T47D (cell line): ENCODE measurements around the gene RPS26.
"Not testable (repeated sequence)": the region's sequence is repeated elsewhere in the genome, so short reads cannot be mapped to it uniquely, and the experiment has no call there.

Experiments used
- DNase-seq, 2 experiments: peaks; one replicate each; pipeline versions ENCODE4 v3.0.0 to v3.0.0-alpha.2; 2011 to 2012; ENCODE audit warnings: low read depth in 1 of 2, low spot score in 1 of 2
- JUND ChIP-seq: IDR thresholded peaks from 2 replicates; pipeline ENCODE4 v1.6.1; 2012; ENCODE audit warnings: low read depth
- in situ Hi-C: cut with HindIII; loops from 2 replicates; pipeline ENCODE4 v1.10.0; 2016; ENCODE audit warnings: low sequenced_read_pairs, low pct_unique_long_range_greater_than_20kb

Gene RPS26

DNA sequence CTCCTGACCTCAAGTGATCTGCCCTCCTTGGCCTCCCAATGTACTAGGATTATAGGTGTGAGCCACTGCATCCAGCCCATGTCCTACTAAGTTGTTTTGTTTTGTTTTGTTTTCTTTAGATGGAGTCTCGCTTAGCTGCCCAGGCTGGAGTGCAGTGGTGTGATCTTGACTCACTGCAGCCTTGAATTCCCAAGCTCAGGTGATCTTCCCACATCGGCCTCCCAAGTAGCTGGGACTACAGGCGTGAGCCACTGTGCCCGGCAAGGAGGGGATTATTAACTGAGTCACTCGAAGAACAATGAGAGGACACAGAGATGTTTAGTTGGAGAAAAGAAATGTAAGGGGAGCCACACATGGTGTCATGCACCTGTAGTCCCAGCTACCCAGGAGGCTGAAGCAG lies 20.3 kb downstream of the RPS26 start:
- no peak for TF ChIP-seq JUND
- in situ Hi-C loops, result no loop called here
- DNase-seq, result no peak

DNA sequence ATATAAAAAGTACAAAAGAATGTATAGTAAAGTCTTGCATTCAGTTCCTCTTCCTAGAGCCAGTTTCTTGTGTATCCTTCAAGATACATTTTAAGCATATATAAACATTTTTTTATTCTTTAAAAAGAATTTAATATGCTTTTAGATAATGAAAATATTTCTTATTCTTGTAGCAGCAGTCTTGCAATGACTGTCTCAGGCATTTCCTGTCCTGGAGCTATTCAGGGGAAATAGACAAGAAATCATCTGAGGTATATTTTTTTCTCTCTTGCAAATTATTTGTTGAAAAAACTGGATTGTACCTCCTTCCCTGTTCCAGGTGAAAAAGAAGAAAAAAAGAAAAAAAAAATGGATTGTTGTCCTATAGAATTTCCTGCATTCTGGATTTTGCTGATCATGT lies 21.3 kb downstream of the RPS26 start:
- in situ Hi-C loops, result no loop called here
- no peak for TF ChIP-seq JUND
- no peak for DNase-seq

DNA sequence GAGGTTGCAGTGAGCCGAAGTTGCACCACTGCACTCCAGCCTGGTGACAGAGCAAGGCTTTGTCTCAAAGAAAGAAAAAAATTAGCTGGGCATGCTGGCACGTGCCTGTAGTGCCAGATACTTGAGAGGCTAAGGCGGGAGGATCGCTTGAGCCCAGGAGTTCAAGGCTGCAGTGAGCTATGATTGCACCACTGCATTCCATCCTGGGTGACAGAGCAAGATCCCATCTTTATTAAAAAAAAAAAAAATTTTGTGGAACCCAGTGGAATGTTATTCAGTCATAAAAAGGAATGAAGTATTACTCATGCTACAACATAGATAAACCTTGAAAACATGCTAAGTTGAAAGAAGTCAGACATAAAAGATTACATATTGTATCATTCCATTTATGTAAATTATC lies 29.9 kb downstream of the RPS26 start:
- TF ChIP-seq JUND, result no peak
- DNase-seq, result no peak
- in situ Hi-C loops, result no loop called here

DNA sequence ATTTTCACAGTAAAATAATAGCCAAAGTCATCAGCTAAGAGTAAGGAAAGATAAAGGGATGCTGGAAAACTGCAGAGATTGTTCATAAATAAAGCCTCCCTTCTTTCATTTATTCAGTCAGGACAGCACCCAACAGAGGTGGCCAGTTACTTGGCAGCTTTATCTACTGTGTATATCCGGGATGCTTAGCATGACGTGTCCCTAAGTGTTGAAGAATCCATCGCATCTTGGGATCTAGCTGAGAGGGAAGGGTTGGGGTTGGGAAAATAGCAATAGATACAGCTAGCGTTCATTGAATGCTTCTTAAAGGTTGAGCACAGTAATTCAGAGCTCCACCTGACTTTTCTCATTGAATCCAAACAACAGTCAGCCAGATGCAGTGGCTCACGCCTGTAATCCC lies 32.7 kb downstream of the RPS26 start:
- in situ Hi-C loops, result no loop called here
- no peak for TF ChIP-seq JUND
- no peak for DNase-seq

DNA sequence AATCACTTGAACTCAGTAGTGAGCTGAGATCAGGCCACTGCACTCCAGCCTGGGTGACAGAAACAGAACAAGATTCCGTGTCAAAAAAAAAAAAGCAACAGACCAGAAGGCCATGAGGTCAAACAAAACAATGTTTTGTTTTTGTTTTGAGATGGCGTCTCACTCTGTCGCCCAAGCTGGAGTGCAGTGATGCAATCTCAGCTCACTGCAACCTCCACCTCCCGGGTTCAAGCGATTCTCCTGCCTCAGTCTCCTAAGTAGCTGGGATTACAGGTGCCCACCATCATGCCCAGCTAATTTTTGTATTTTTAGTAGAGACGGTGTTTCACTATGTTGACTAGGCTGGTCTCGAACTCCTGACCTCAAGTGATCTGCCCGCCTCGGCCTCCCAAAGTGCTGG lies 36.2 kb downstream of the RPS26 start:
- DNase-seq, in situ Hi-C loops: not testable (repeated sequence)

DNA sequence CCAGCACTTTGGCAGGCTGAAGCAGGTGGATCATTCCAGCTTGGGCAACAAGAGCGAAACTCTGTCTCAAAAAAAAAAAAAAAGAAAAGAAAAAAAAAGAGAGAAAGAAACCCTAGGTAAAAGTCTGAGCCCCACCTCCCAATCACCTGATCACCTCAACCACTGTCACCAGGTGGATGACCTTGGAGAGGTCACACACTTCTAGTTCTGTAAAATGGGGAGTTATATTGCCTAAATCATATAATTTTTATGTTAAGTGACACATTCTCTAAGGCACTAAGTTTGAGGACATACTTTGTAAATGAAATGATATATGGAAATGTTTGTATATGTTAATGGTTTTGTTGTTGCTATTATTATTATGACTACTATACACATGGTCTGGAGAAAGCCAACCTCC lies 36.7 kb downstream of the RPS26 start:
- DNase-seq, result no peak
- in situ Hi-C loops, result no loop called here
- no peak for TF ChIP-seq JUND

DNA sequence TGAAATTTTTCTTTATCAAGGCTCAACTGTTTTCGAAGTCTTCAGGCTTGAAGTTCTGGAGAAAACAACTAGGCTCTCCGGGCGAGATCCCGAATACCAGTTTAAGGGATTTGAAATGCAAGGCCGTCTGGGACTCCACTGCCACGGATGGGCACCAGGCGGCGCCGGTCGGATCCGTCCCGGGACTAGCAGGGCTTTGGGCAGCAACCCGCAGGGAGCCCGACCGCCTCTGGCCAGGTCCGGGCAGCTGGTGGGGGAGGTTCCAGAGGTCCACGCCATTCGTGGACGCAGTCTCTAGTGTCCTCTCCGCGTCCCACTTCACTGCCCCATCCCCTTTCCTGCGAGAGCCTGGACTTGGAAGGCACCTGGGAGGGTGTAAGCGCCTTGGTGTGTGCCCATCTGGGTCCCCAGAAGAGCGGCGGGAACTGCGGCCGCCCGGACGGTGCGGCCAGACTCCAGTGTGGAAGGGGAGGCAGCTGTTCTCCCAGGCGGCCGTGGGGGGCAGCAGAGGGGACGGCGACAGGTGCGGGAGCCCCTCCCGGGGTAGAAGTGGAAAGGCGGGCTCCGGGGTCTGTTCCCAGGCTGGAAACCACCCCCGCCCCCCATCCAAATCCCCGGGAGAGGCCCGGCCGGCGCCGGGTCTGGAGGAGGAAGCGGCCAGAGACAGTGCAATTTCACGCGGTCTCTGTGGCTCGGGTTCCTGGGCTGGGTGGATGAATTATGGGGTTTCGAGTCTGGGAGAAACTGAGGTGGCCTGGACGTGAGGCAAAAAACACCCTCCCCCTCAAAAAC lies 37.4 kb downstream of the RPS26 start:
- in situ Hi-C loops, result no loop called here
- DNase-seq, result peak; percentile 84 to 96
- TF ChIP-seq JUND, result no peak

DNA sequence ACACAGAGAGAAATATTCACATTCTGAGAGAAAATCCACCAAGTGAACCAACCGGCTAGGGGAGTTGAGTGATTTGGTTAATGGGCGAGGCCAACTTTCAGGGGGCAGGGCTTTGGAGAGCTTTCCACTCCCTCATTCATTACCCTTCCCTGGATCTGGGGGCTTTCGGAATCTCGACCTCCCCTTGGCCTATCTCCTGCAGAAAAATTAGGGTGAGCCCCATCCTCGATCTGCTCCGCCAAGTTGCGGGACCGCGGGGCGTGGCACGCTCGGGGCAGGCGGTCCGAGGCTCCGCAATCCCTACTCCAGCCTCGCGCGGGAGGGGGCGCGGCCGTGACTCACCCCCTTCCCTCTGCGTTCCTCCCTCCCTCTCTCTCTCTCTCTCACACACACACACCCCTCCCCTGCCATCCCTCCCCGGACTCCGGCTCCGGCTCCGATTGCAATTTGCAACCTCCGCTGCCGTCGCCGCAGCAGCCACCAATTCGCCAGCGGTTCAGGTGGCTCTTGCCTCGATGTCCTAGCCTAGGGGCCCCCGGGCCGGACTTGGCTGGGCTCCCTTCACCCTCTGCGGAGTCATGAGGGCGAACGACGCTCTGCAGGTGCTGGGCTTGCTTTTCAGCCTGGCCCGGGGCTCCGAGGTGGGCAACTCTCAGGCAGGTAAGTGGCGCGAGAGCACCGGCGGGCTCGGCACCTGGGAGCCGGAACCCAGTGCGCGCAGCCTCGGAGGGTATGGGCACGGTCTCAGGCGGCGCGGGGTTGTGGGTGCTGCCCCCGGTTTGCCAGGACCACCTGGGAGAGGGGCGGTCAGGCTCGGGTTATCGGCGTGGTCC lies 38.2 kb downstream of the RPS26 start, which contains the start of gene ERBB3:
Gene ERBB3 (plus strand): TSS at position 443 of the 833 bp plus-strand sequence. CDS start 136 bp downstream, at position 579.
- peak; percentile 88 to 98 for DNase-seq
- TF ChIP-seq JUND, result peak; percentile 50; the same call in 1 of the 2 replicates
- in situ Hi-C loops, result no loop called here

DNA sequence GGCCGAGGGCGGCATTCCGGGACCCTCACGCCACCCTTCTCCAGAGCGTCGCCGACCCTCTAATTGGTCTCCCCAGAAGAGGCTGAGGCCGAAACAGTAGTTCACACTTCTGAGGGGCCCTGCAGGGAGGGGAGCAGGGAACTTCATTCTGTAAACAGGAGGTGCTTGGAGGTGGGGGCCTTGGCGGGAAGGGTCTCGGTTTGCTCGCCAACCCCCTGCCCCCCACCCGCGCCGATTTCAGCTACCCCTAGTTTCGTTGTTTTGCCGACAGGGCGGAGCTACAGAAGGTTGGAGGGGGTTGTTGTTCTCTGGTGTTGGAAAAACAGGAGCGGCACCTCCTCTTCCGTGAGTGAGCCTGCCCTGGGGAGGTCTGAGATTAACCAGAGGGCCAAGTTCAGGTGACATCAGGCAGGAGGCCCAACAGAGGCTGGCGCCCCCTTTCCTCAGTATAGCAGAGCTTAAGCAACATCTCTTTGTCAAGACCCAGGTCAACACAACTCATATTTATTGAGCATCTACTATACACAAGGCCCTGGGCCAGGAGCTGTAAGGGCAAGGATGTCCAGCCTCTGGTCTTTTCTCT lies 38.9 kb downstream of the RPS26 start:
- DNase-seq, result peak in 1 of 2 experiments; percentile 75
- TF ChIP-seq JUND, result no peak
- in situ Hi-C loops, result no loop called here

DNA sequence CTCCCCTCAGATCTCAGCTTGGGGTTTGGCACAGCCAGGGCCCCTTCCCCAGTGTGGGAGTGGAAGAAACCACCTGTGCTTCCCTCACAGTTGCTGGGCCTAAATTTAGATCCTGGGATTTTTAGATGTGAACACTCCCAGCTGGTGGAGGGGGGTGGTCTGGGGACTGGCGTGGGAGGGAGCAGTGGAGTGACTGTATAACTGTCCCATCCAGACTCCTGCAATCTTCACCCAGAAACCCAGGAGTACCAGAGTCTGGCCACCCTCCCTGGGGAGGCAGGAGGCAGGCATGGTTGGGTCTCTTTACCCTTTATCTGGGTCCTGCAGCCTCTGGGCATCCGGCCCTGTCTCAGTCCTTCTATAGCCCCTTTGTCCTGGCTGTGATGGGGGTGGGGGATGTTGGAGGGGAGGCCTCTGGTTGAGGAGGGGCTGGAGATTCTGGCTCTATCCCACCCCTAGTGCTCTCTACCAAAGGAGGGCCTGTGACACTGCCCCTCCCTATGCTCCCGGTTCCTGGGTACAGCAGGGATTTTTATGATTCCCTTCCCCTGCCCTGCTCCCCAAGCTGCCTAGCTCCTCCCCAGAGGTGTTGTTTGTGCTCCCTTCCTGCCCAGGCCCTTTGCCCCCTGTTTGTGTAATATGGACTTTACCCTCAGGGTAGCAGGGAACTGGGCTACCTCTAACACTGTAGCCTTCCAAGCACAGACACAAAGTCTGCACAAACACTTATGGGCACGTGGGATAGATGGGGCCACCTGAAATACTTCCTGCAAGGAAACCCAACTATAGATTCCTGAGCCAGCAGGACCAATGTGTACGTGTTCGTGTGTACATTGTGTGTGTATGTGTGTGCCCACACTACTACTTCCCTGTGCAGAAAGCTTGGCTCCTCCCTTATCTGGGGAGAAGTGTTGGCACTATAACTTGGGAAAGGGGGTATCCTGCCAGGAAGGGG lies 40.0 kb downstream of the RPS26 start:
- DNase-seq, result peak; percentile 60 to 81
- in situ Hi-C loops, result no loop called here
- no peak for TF ChIP-seq JUND

DNA sequence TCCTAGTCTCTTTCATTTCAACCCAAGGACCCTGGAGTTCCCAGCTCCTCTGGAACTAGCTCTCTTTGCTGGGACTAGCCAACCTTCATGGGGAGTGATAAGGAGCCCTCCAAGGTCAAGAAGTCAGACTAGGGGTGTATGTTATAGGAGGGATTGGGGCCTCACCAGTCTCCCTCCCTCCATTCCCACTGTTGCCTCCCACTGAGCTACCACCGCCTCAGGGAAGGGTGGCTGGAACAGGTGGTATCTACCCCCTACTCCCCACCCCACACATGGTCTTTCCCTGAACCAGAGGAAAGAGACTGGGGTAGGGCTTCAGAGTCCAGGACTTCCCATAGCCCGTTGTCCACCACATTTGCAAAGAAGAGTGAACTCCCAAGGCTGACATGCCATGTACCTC lies 40.7 kb downstream of the RPS26 start:
- no peak for TF ChIP-seq JUND
- in situ Hi-C loops, result no loop called here
- DNase-seq, result no peak

DNA sequence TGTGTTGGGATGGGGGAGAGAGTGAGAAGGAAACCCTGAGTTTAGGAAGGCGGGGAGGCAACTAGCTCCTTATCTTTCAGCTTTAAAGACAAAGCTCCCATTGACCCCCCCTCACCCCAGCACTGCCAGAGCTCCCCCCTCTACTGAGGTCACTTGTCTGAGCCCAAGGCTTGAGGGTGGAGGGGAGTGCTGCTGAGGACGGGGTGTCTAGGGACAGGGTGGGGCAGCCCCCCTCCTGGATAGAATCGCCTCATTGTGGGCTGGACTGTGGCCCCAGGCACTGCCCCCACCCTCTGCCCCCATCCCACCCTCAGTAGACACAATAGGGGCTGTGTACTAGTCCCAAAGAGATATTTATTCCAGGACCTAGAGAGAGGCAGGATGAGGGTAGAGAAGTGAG lies 41.2 kb downstream of the RPS26 start:
- no peak for TF ChIP-seq JUND
- in situ Hi-C loops, result no loop called here
- no peak for DNase-seq
